ENCODE measurements around the gene ATXN7L2.

The ATXN7L2 gene

GRCh38 chr1:109529881-109530456 is 46.3 kb downstream of the ATXN7L2 start:
- DNase-seq = no peak

DNA sequence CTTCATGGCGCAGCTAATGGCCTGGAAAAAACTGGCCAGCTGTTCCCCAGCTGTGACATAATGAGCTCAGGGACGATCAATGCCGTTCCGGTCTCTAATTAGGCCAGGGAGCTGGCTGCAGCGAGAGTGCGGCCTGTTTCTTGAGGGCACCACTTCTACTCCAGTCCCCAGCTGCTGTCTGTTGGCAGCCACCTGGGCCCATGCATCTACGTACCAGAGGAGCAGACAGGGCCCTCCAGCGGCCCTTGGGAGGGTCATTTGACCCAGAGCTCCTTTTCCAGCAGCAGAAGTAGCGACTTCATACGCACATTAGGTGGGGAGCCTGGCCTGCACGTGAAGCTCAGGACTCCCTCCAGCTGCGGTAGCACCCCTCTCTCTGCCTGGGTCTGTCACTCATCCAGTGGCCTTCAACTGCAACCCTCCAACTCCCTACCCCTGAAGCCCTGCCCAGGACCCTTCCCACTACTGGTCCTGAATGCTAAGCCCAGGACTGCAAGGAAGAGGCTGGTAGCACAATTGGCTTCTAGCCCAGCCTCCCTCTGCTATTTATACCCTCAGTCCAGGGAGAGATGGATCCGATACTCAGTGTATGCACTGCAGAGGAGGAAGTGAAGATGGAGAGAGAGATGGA is 46.9 kb downstream of the ATXN7L2 start:
- DNase-seq = peak; percentile 32

DNA sequence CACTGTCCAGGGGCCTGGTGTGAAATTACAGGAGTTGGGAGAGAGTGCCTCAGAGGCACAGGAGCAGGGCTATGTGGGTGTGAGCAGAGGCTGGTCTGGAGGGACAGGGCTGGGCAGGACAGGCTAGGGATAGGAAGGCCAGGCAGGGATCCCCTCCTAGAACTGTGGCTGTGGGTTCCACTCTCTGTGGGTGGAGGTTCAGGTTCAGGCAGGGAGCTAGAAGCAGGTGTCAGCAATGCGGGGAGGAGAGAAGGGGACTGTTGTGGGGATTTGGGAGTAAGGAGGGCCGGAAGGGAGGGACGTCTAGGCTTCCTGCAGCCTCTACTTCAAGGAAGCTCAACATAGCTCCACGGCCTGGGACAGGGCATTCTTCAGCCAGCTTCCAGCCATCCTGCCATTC is 47.7 kb downstream of the ATXN7L2 start:
- no peak for DNase-seq

GRCh38 chr1:109531826-109532364 is 48.2 kb downstream of the ATXN7L2 start:
- DNase-seq = no peak

GRCh38 chr1:109532365-109533136 is 48.8 kb downstream of the ATXN7L2 start:
- peak; percentile 38 for DNase-seq

- DNase-seq = no peak
These were observed 50.7 kb downstream of the ATXN7L2 start for GRCh38 chr1:109534307-109534858.

DNA sequence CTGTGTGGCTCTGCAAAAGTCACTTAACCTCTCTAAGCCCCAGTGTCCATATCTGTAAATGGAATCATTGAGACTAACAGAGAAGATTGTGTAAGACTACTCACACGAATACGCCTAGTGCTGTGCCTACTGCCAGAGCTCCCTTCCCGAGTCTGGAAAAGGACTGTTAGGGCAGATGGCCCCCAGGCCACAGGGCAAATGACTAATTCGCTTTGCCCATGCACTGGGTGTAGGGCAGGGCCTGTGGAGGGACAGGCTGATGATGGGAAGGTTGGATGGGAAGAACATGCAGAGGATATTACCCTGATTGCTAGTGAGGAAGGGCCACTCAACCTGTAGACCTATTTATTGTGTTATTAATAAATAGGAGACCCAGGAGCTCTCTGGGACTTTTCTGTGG is 51.8 kb downstream of the ATXN7L2 start:
- DNase-seq = no peak

DNA sequence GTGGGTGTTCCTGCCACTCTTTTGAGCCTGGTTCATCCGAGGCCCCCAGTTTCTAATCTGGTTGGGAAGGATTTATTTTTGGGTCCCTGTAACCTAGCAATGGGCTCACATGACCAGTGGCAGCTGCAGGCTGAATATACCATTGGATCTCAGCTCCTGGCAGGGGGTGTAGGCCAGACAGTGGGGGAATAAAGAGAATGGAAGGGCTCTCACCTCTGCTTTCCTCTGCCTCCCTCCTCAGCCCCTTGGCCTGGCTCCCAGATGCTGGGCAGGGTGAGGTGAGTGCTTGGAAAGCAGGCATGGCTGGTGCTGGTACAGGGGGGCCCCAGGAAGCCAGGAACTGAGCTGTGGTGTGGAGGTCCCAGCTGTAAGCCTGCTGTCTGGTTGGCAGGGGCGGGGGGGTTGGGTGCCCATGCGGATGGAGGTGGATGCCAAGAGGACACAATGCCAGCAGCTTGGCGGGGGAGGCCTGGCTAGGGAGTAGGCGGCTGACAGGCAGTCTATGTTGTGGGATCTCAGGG is 52.3 kb downstream of the ATXN7L2 start:
- DNase-seq = no peak

GRCh38 chr1:109537450-109538178 is 53.9 kb downstream of the ATXN7L2 start:
- DNase-seq = no peak

DNA sequence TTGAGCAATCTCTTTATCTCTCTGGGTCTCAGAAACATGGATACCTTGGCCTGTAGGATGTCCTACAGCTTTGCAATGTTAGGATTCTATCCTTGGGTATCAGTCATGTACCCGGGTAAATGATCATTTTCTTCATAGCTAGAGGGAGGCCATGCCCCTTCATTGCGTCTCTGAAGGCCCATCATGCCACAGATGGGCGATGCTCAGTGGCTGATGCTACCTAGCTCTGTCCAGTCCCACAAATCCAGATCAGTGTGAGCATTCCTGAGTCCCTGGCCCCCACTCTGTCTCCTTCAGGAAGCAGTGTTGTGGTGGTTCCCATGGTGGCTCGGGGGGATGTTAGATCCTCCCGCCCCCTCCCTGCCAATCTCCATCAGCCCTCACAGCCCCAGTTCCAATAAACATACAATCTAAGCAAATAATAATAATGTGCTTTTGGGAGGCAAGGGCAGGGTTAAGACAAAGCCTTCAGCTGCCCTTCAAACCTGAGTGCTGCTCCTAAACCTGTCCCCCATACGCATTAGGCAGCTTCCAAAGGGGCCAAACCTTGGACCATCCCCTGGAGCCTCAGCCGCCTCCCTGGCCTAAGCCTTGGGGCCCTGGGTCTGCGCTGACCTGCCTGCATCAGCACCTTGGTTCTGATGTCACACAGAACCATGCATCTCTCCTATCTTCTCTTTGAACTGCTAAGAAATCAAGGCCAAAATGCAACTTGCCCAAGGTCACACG is 55.3 kb downstream of the ATXN7L2 start:
- no peak for DNase-seq

- DNase-seq = no peak
These were observed 56.0 kb downstream of the ATXN7L2 start, which contains the start of gene GPR61 for GRCh38 chr1:109539676-109540075. Gene GPR61, plus strand, starts transcription at chr1:109539872. Its CDS starts 3,151 bp downstream, at chr1:109543023.

DNA sequence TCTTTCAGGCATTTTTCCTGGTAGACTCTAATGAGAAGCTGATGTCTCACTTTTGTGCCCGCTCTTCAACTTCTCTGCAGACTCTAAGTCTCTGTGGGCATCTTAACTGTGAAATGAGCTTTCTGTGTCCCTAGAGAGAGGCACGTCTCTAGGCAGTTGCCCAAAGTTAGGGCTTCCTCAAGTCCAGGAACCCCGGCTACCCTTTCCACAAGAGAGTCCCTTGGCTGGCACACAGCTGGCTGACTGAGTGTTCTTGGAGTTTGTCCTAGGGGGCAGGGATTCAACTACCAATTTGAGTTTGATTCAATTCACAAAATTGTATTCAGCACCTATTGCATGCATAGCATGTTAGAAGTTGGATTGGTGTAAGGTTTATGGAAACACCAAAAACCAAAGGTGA is 57.4 kb downstream of the ATXN7L2 start:
- DNase-seq = no peak

Data from NCI-H510A (cell line).